ENCODE measurements around the gene TMEM219. TPM values are rescaled to one million over a fixed set of nuclear protein-coding genes. Genes with fewer than 3 reads are reported as not detected.
A peak's percentile ranks its signal among the peaks of the same experiment; 100 is the strongest.

Gene TMEM219
- total RNA-seq, 4 donors from 2014 or later: 78.0 to 109 (median 106) TPM

- TF ChIP-seq CTCF (IDR thresholded peaks at IDR 0.05) (no peak), POLR2AphosphoS5 (IDR thresholded peaks at IDR 0.05) (no peak), EP300 (IDR thresholded peaks at IDR 0.05) (no peak), POLR2A (IDR thresholded peaks at IDR 0.05) (no peak)
- no peak overlapping the region for H3K4me3 ChIP-seq
- no peaks in the 10 kb centered on the region for H3K9me3 ChIP-seq
- no peak for DNase-seq (ENCODE audit: low spot score in 2 of 2)
- H3K27me3 ChIP-seq: peaks cover 34% of the 10 kb centered on the region
- no peak overlapping the region for H3K27ac ChIP-seq
- H3K4me1 ChIP-seq: peaks cover 24% of the 10 kb centered on the region
- WGBS: 73% methylated on average over 25 of the region's 34 CpGs
- peaks cover 18% of the 10 kb centered on the region for H3K36me3 ChIP-seq
These were observed 44.9 kb downstream of the TMEM219 start for GRCh38 chr16:30006659-30007377.

- Histone ChIP-seq H3K9me3 (no peaks in the 10 kb centered on the region), H3K4me1 (peaks cover 25% of the 10 kb centered on the region), H3K36me3 (peaks cover 11% of the 10 kb centered on the region), H3K27ac (no peak overlapping the region), H3K27me3 (peaks cover 40% of the 10 kb centered on the region), H3K4me3 (no peak overlapping the region)
- 70% methylated on average over 3 of the region's 11 CpGs for WGBS
- DNase-seq (ENCODE audit: low spot score in 2 of 2): no peak
- TF ChIP-seq CTCF (IDR thresholded peaks at IDR 0.05) (no peak), POLR2AphosphoS5 (IDR thresholded peaks at IDR 0.05) (no peak), EP300 (IDR thresholded peaks at IDR 0.05) (no peak), POLR2A (IDR thresholded peaks at IDR 0.05) (no peak)
These were observed 45.6 kb downstream of the TMEM219 start for GRCh38 chr16:30007378-30007895.

GRCh38 chr16:30009085-30009862, 47.4 kb downstream of the TMEM219 start:
- no peak for DNase-seq (ENCODE audit: low spot score in 2 of 2)
- peaks cover 40% of the 10 kb centered on the region for H3K27me3 ChIP-seq
- H3K4me1 ChIP-seq: peaks cover 25% of the 10 kb centered on the region
- 48% methylated on average over 23 of the region's 26 CpGs for WGBS
- TF ChIP-seq CTCF (IDR thresholded peaks at IDR 0.05): no peak
- no peak for TF ChIP-seq POLR2A (IDR thresholded peaks at IDR 0.05)
- TF ChIP-seq EP300 (IDR thresholded peaks at IDR 0.05): no peak
- TF ChIP-seq POLR2AphosphoS5 (IDR thresholded peaks at IDR 0.05): no peak
- H3K4me3 ChIP-seq: no peak overlapping the region
- peaks cover 2% of the 10 kb centered on the region for H3K36me3 ChIP-seq
- no peaks in the 10 kb centered on the region for H3K9me3 ChIP-seq
- no peak overlapping the region for H3K27ac ChIP-seq

- Histone ChIP-seq H3K9me3 (no peaks in the 10 kb centered on the region), H3K4me3 (peak overlapping the region; percentile 58), H3K27ac (no peak overlapping the region), H3K27me3 (peaks cover 40% of the 10 kb centered on the region), H3K36me3 (no peaks in the 10 kb centered on the region), H3K4me1 (peaks cover 25% of the 10 kb centered on the region)
- no peak for TF ChIP-seq POLR2A (IDR thresholded peaks at IDR 0.05)
- TF ChIP-seq POLR2AphosphoS5 (IDR thresholded peaks at IDR 0.05): no peak
- no peak for TF ChIP-seq CTCF (IDR thresholded peaks at IDR 0.05)
- TF ChIP-seq EP300 (IDR thresholded peaks at IDR 0.05): no peak
- 0% methylated on average over 3 of the region's 34 CpGs for WGBS
- DNase-seq (ENCODE audit: low spot score in 2 of 2): no peak
These were observed 48.3 kb downstream of the TMEM219 start for GRCh38 chr16:30009990-30010843.
